Endothelial cell of umbilical vein (primary cell): ENCODE data around the gene GALNT12. TPM values are rescaled to one million over a fixed set of nuclear protein-coding genes. Genes with fewer than 3 reads are reported as not detected.
A peak's percentile ranks its signal among the peaks of the same experiment; 100 is the strongest.

Experiments used
- BruUV-seq: library from RNA; stranded (reverse); fragments of 400-500 nt; replicated peaks from 2 replicates; lab custom pipeline; 2021; lab: Mats Ljungman, UMichigan
- CTCF ChIA-PET: fragments of 300-600, 350-600 bp; sonication (Branson Sonifier 250); formaldehyde crosslinking; loops from one replicate; lab custom pipeline; 2021; ENCODE audit warnings: antibody characterized with exemption, inconsistent platforms; lab: Charles Lee
- POLR2A ChIA-PET: fragments of 300-600, 350-600 bp; sonication (Branson Sonifier 250); formaldehyde crosslinking; loops from one replicate; lab custom pipeline; 2021; ENCODE audit warnings: antibody characterized with exemption, inconsistent platforms; lab: Charles Lee
- DNase-seq: peaks from one replicate; pipeline ENCODE4 v3.0.0-alpha.2; 2011; ENCODE audit warnings: low read depth, low spot score
- FAIRE-seq: peaks from 2 replicates; lab custom pipeline; 2011; peaks lifted over from hg19 to GRCh38; lab: Jason Lieb, UNC
- H2AFZ ChIP-seq: 2 replicates; pipeline ENCODE4 v1.6.0; 2012; ENCODE audit warnings: low read depth, low read length, control low read depth, inconsistent platforms
- H3K27ac ChIP-seq: 2 replicates; pipeline ENCODE4 v1.5.1; 2011; ENCODE audit warnings: low read depth, mild to moderate bottlenecking, control low read depth, low read length, moderate library complexity; ENCODE audit not compliant: insufficient read depth
- H3K27me3 ChIP-seq, 2 experiments: 2 replicates each; pipeline versions ENCODE4 v1.6.0 to v1.6.1; 2011; ENCODE audit warnings: low read length in 2 of 2, mixed read lengths in 1 of 2; ENCODE audit not compliant: control insufficient read depth in 2 of 2, insufficient read depth in 2 of 2
- H3K36me3 ChIP-seq, 2 experiments: 2 replicates in 1 of 2; 3 replicates in 1 of 2; pipeline ENCODE4 v1.5.1; 2011; ENCODE audit warnings: low read length in 2 of 2, mild to moderate bottlenecking in 1 of 2, moderate library complexity in 1 of 2; ENCODE audit not compliant: control insufficient read depth in 2 of 2, insufficient read depth in 2 of 2; ENCODE audit errors: extremely low read depth in 1 of 2
- H3K4me1 ChIP-seq: 3 replicates; pipeline ENCODE4 v1.5.1; 2011; ENCODE audit warnings: mild to moderate bottlenecking, low read length; ENCODE audit not compliant: control insufficient read depth, insufficient read depth; ENCODE audit errors: extremely low read depth
- H3K4me2 ChIP-seq: 2 replicates; pipeline ENCODE4 v1.6.1; 2011; ENCODE audit warnings: low read length, control low read depth, mixed read lengths; ENCODE audit not compliant: insufficient read depth
- H3K4me3 ChIP-seq, 3 experiments: fragments of 200-600 bp in 1 of 3; sonication (generic), shearing (Covaris generic) in 1 of 3; replicated peaks in 1 of 3; 2 replicates each; pipeline ENCODE4 v1.5.1; 2011 to 2016; ENCODE audit warnings: control low read depth in 3 of 3, low read length in 3 of 3, mild to moderate bottlenecking in 2 of 3, inconsistent platforms in 1 of 3, low read depth in 1 of 3, moderate library complexity in 1 of 3; ENCODE audit not compliant: insufficient read depth in 1 of 3
- H3K79me2 ChIP-seq: 2 replicates; pipeline ENCODE4 v1.6.0; 2012; ENCODE audit warnings: low read length, inconsistent platforms; ENCODE audit not compliant: control insufficient read depth, insufficient read depth
- H3K9ac ChIP-seq: replicated peaks from 2 replicates; pipeline ENCODE3; 2011; ENCODE audit warnings: low read length, control low read depth; ENCODE audit not compliant: insufficient read depth; ENCODE audit errors: extremely low read depth
- H3K9me1 ChIP-seq: replicated peaks from 3 replicates; pipeline ENCODE4 v1.6.0; 2011; ENCODE audit warnings: mild to moderate bottlenecking, low read length; ENCODE audit not compliant: control insufficient read depth, insufficient read depth; ENCODE audit errors: extremely low read depth
- H3K9me3 ChIP-seq: replicated peaks from 2 replicates; pipeline ENCODE4 v1.5.1; 2012; ENCODE audit warnings: low read length, inconsistent platforms; ENCODE audit not compliant: control insufficient read depth, insufficient read depth
- H4K20me1 ChIP-seq: replicated peaks from 2 replicates; pipeline ENCODE3; 2011; ENCODE audit warnings: mild to moderate bottlenecking, low read length; ENCODE audit not compliant: control insufficient read depth, insufficient read depth; ENCODE audit errors: extremely low read depth
- CTCF ChIP-seq, 2 donors: IDR thresholded peaks; 1 replicate in 1 of 2; 2 replicates in 1 of 2; pipeline ENCODE4 v1.5.1; 2011; ENCODE audit warnings: low read length in 2 of 2, mild to moderate bottlenecking in 2 of 2, moderate library complexity in 2 of 2, control low read depth in 1 of 2, inconsistent platforms in 1 of 2, low read depth in 1 of 2; ENCODE audit not compliant: insufficient read depth in 1 of 2; ENCODE audit errors: extremely low read depth in 1 of 2
- EZH2 ChIP-seq: IDR thresholded peaks from 2 replicates; pipeline ENCODE4 v1.6.1; 2012; ENCODE audit warnings: borderline replicate concordance, low read depth, mild to moderate bottlenecking, moderate library complexity, low read length, inconsistent platforms; ENCODE audit not compliant: severe bottlenecking
- FOS ChIP-seq: IDR thresholded peaks from 2 replicates; pipeline ENCODE4 v1.6.1; 2011; ENCODE audit warnings: mild to moderate bottlenecking, low read length, moderate library complexity, borderline replicate concordance; ENCODE audit not compliant: insufficient read depth
- GATA2 ChIP-seq: IDR thresholded peaks from 2 replicates; pipeline ENCODE4 v1.7.0; 2011; ENCODE audit warnings: low read depth, mild to moderate bottlenecking, moderate library complexity, mixed read lengths, low read length; ENCODE audit not compliant: insufficient read length, insufficient read depth
- JUN ChIP-seq: IDR thresholded peaks from 2 replicates; pipeline ENCODE4 v1.6.1; 2011; ENCODE audit warnings: borderline replicate concordance, low read depth; ENCODE audit not compliant: insufficient read length, insufficient read depth
- MYC ChIP-seq: IDR thresholded peaks from one replicate; pipeline ENCODE4 v1.6.1; 2011; ENCODE audit warnings: mild to moderate bottlenecking, low read depth, low read length
- POLR2A ChIP-seq: IDR thresholded peaks from 2 replicates; pipeline ENCODE4 v1.6.1; 2012; ENCODE audit warnings: low read depth, mild to moderate bottlenecking, control low read depth, low read length
- POLR2AphosphoS5 ChIP-seq: IDR thresholded peaks from 2 replicates; pipeline ENCODE4 v1.6.1; 2012; ENCODE audit warnings: low read depth, mild to moderate bottlenecking, control low read depth, low read length, moderate library complexity; ENCODE audit not compliant: insufficient read depth
- dilution Hi-C: fragments of 300-500 bp; cut with MboI; formaldehyde crosslinking; loops from one replicate; pipeline ENCODE4 v1.15.0; 2019; ENCODE audit warnings: low sequenced_read_pairs; ENCODE audit not compliant: extremely low pct_ligation_motif_present
- intact Hi-C: fragments of 100-400 bp; cut with micrococcal nuclease; formaldehyde crosslinking; loops from one replicate; pipeline ENCODE4 v1.10.0; 2022
- polyA plus RNA-seq, 4 experiments: library from polyadenylated mRNA; depleted of rRNA in 3 of 4; stranded (reverse) in 3 of 4; unstranded in 1 of 4; fragments of >200 nt; gene quantifications; 2 replicates each; pipeline versions ENCODE4 v1.2.1 to v1.2.3, GENCODE V29; 2011 to 2012; ENCODE audit warnings: missing spikeins in 1 of 4
- total RNA-seq: library from RNA; stranded (reverse); gene quantifications from 2 replicates; pipeline ENCODE4 v1.2.3, GENCODE V29; 2021
- TF ChIP-seq, protein P1 (sequence below): IDR thresholded peaks from 2 replicates; pipeline ENCODE4 v1.6.1; 2011; ENCODE audit not compliant: insufficient read depth, insufficient read length

Gene GALNT12
- total and polyA plus RNA-seq, 2 donors (not counting 3 experiments of a cell fraction or from before 2014, with no cell fraction given), result 0.26 to 0.44 TPM

DNA sequence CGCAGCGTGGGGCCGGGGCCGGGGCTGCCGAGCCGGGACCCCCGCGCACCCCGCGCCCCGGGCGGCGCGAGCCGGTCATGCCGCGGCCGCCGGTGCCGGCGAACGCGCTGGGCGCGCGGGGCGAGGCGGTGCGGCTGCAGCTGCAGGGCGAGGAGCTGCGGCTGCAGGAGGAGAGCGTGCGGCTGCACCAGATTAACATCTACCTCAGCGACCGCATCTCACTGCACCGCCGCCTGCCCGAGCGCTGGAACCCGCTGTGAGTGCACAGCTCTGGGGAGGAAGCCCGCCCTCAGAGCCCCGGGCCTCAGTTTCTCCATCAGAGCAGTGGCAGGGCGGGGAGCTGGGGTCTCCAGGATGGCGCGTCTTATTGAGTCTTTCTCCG, 335 bp downstream of the GALNT12 start:
- no peaks in the 10 kb centered on the region for H4K20me1 ChIP-seq
- H3K9me1 ChIP-seq, result no peaks in the 10 kb centered on the region
- no TSS peak for BruUV-seq
- DNase-seq (no peak), FAIRE-seq (no peak)
- H3K27ac ChIP-seq, result no peak overlapping the region
- H3K36me3 ChIP-seq, result no peaks in the 10 kb centered on the region
- peaks cover 6% of the 10 kb centered on the region for H3K4me1 ChIP-seq
- no peak overlapping the region for H3K9ac ChIP-seq
- ChIA-PET CTCF (interaction anchor here (0.7 to 1.1 kb wide), 6 partner anchors 11 to 918 kb away, joined by 3 to 5 read pairs (median 3); partner anchors contain the start of gene ANKS6), POLR2A (no interaction called here)
- no peak for TF ChIP-seq POLR2AphosphoS5
- peak; percentile 24 for TF ChIP-seq GATA2
- no peak for TF ChIP-seq JUN
- no peak for TF ChIP-seq MYC
- peak overlapping the region; percentile 82 for H2AFZ ChIP-seq
- no peaks in the 10 kb centered on the region for H3K9me3 ChIP-seq
- intact Hi-C loops (no loop called here), dilution Hi-C loops (no loop called here)
- peak overlapping the region; percentile 40 to 59 (median 40) for H3K4me3 ChIP-seq
- peaks cover 21 to 28% of the 10 kb centered on the region in 2 experiments for H3K27me3 ChIP-seq
- H3K79me2 ChIP-seq, result no peaks in the 10 kb centered on the region
- H3K4me2 ChIP-seq, result peak overlapping the region; percentile 77

DNA sequence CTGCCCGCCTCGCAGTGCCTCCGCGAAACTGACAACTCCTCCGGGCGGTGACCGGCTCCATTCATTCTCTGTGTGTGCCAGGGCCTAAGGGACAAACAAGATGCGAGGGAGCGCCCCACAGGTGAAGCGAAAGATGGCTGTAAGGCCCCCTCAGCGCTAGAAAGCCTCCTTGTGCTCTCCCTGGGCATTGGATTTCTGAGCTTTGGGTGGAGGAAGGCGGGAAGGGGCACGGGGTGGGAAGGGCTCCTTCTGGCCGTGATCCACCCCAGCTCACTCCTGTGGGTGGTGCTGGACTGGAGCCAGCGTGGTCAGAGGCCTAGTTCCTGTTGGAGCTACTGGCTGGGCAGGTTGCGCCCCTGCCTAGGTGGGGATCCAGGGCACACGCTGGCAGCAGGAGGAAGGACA, 943 bp downstream of the GALNT12 start:
- peak overlapping the region; percentile 24 for H2AFZ ChIP-seq
- BruUV-seq, result no TSS peak
- no peaks in the 10 kb centered on the region for H3K9me1 ChIP-seq
- no peaks in the 10 kb centered on the region for H4K20me1 ChIP-seq
- H3K4me1 ChIP-seq, result peaks cover 6% of the 10 kb centered on the region
- no peak for TF ChIP-seq GATA2
- TF ChIP-seq MYC, result no peak
- no peak for TF ChIP-seq EZH2
- no peak for TF ChIP-seq POLR2A
- no peak for TF ChIP-seq JUN
- TF ChIP-seq CTCF (IDR thresholded peaks at IDR 0.05; ENCODE audit: extremely low read depth in 1 of 2, insufficient read depth in 1 of 2, low read depth in 1 of 2, low read length in 2 of 2), result no peak
- TF ChIP-seq, protein P1, sequence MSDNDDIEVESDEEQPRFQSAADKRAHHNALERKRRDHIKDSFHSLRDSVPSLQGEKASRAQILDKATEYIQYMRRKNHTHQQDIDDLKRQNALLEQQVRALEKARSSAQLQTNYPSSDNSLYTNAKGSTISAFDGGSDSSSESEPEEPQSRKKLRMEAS, result no peak
- TF ChIP-seq FOS, result no peak
- no peak for TF ChIP-seq POLR2AphosphoS5
- no peak for DNase-seq
- FAIRE-seq, result no peak
- ChIA-PET POLR2A (no interaction called here), CTCF (interaction anchor here (0.8 to 1.1 kb wide), 5 partner anchors 12 to 918 kb away, joined by 3 to 5 read pairs (median 3); partner anchors contain the start of gene ANKS6)
- no peak overlapping the region for H3K27ac ChIP-seq
- intact Hi-C loops, result no loop called here
- H3K9ac ChIP-seq, result no peak overlapping the region
- peaks cover 18 to 25% of the 10 kb centered on the region in 2 experiments for H3K27me3 ChIP-seq
- no peaks in the 10 kb centered on the region for H3K9me3 ChIP-seq
- no peaks in the 10 kb centered on the region for H3K36me3 ChIP-seq
- no peak overlapping the region for H3K4me3 ChIP-seq
- H3K4me2 ChIP-seq, result peak overlapping the region; percentile 77
- no peaks in the 10 kb centered on the region for H3K79me2 ChIP-seq
- dilution Hi-C loops, result no loop called here
